Sigmoid colon (tissue), 7 donors: ENCODE data around the gene POMT1. TPM values are rescaled to one million over a fixed set of nuclear protein-coding genes. Genes with fewer than 3 reads are reported as not detected.
"Not testable (repeated sequence)": the region's sequence is repeated elsewhere in the genome, so short reads cannot be mapped to it uniquely, and the experiment has no call there.

Source experiments
- DNase-seq: peaks from one replicate; pipeline ENCODE4 v3.0.0-alpha.2; 2019
- H3K27ac ChIP-seq, 4 donors: fragments of 200-600 bp; sonication (generic); one replicate each; pipeline ENCODE4 v1.5.1; 2016 to 2019; ENCODE audit warnings: mild to moderate bottlenecking in 1 of 4
- H3K27me3 ChIP-seq, 3 donors: fragments of 200-600 bp; sonication (generic); one replicate each; pipeline ENCODE4 v1.5.1; 2019; ENCODE audit warnings: mild to moderate bottlenecking in 1 of 3
- H3K36me3 ChIP-seq, 4 donors: fragments of 200-600 bp; sonication (generic); one replicate each; pipeline ENCODE4 v1.5.1; 2016 to 2019
- H3K4me1 ChIP-seq, 4 donors: fragments of 200-600 bp; sonication (generic); one replicate each; pipeline ENCODE4 v1.5.1; 2017 to 2019
- H3K4me3 ChIP-seq, 4 donors: fragments of 200-600 bp; sonication (generic); one replicate each; pipeline ENCODE4 v1.5.1; 2017 to 2019; ENCODE audit warnings: mild to moderate bottlenecking in 2 of 4, moderate library complexity in 1 of 4
- H3K9me3 ChIP-seq, 4 donors: fragments of 200-600 bp in 3 of 4; sonication (generic) in 3 of 4; one replicate each; pipeline versions ENCODE4 v1.5.1 to v1.6.1; 2013 to 2019
- CTCF ChIP-seq, 4 experiments: fragments of 450-650 bp in 3 of 4; fragments of 200-600 bp in 1 of 4; IDR thresholded peaks; one replicate each; pipeline ENCODE4 v1.5.1; 2016 to 2019; ENCODE audit warnings: antibody characterized with exemption in 4 of 4, mild to moderate bottlenecking in 3 of 4, moderate library complexity in 2 of 4
- EP300 ChIP-seq, 4 donors: sonication (generic); formaldehyde crosslinking; IDR thresholded peaks; one replicate each; pipeline ENCODE4 v1.6.1; 2017; ENCODE audit warnings: antibody characterized with exemption in 4 of 4
- POLR2A ChIP-seq, 2 donors: fragments of 450-650 bp; IDR thresholded peaks; one replicate each; pipeline ENCODE4 v1.6.1; 2016; ENCODE audit warnings: antibody characterized with exemption in 2 of 2, mild to moderate bottlenecking in 2 of 2, moderate library complexity in 2 of 2
- POLR2AphosphoS5 ChIP-seq, 4 donors: sonication (generic); formaldehyde crosslinking; IDR thresholded peaks; one replicate each; pipeline ENCODE4 v1.6.1; 2017; ENCODE audit warnings: antibody characterized with exemption in 4 of 4
- WGBS, 2 donors: extraction: QIAGEN DNeasy Blood & Tissue Kit; methylation state at CpG; one replicate each; pipeline ENCODE4 v1.1.7; 2013; 5-methylcytosine and 5-hydroxymethylcytosine counted together
- intact Hi-C: fragments of 100-400 bp; cut with DNase I; formaldehyde crosslinking; loops from one replicate; pipeline ENCODE4 v1.15.1; 2023
- polyA plus RNA-seq, 3 donors: library from polyadenylated mRNA; stranded (reverse); fragments of 200-250 nt; gene quantifications; one replicate each; pipeline ENCODE4 v1.2.3, GENCODE V29; 2013
- total RNA-seq, 4 donors: library from RNA; depleted of rRNA; stranded (reverse); fragments of >200 nt; gene quantifications; one replicate each; pipeline ENCODE4 v1.1.0, GENCODE V29; 2016
- donor health status: healthy with polysubstance abuse.
- donor health status: Bipolar disorder and iron deficiency.
- donor health status: healthy.

Gene POMT1
- total and polyA plus RNA-seq, 7 donors = 3.6 to 61.2 (median 21.9) TPM

GRCh38 chr9:131511416-131511815 lies 8.7 kb downstream of the POMT1 start:
- WGBS, 2 donors = 73 to 79% methylated on average over 7 of the region's 7 CpGs
- H3K4me1 ChIP-seq = no peaks in the 10 kb centered on the region
- no peak overlapping the region for H3K27ac ChIP-seq
- TF ChIP-seq CTCF (IDR thresholded peaks at IDR 0.05) (no peak), EP300 (IDR thresholded peaks at IDR 0.05) (no peak), POLR2AphosphoS5 (IDR thresholded peaks at IDR 0.05) (no peak), POLR2A (IDR thresholded peaks at IDR 0.05) (no peak)
- intact Hi-C loops = no loop called here
- no peak for DNase-seq
- no peak overlapping the region for H3K4me3 ChIP-seq
- H3K9me3 ChIP-seq = no peaks in the 10 kb centered on the region
- no peaks in the 10 kb centered on the region for H3K27me3 ChIP-seq
- H3K36me3 ChIP-seq = peaks cover 25 to 88% (median 67%) of the 10 kb centered on the region in 4 donors

- 96 to 98% methylated on average over 6 of the region's 6 CpGs for WGBS, 2 donors
- Histone ChIP-seq H3K36me3 (peaks cover 29 to 93% (median 68%) of the 10 kb centered on the region in 4 donors), H3K9me3 (no peaks in the 10 kb centered on the region), H3K4me1 (peaks cover 0 to 4% (median under 1%) of the 10 kb centered on the region in 4 donors), H3K27ac (no peak overlapping the region), H3K27me3 (no peaks in the 10 kb centered on the region), H3K4me3 (no peak overlapping the region)
- no peak for TF ChIP-seq POLR2A (IDR thresholded peaks at IDR 0.05)
- no peak for TF ChIP-seq EP300 (IDR thresholded peaks at IDR 0.05)
- TF ChIP-seq POLR2AphosphoS5 (IDR thresholded peaks at IDR 0.05) = no peak
- no peak for TF ChIP-seq CTCF (IDR thresholded peaks at IDR 0.05)
- intact Hi-C loops = no loop called here
- DNase-seq = no peak
These were observed 9.2 kb downstream of the POMT1 start for GRCh38 chr9:131511880-131512279.

- WGBS, 2 donors = 79 to 95% methylated on average over 15 of the region's 15 CpGs
- no peak overlapping the region for H3K4me3 ChIP-seq
- no peak overlapping the region for H3K27ac ChIP-seq
- no peak for TF ChIP-seq EP300 (IDR thresholded peaks at IDR 0.05)
- TF ChIP-seq POLR2A (IDR thresholded peaks at IDR 0.05) = no peak
- DNase-seq = no peak
- no peaks in the 10 kb centered on the region for H3K27me3 ChIP-seq
- intact Hi-C loops = no loop called here
- peaks cover 29 to 87% (median 66%) of the 10 kb centered on the region in 4 donors for H3K36me3 ChIP-seq
- H3K9me3 ChIP-seq = no peaks in the 10 kb centered on the region
- peaks cover 0 to 17% (median 12%) of the 10 kb centered on the region in 4 donors for H3K4me1 ChIP-seq
These were observed 10.5 kb downstream of the POMT1 start for GRCh38 chr9:131513177-131513576.

GRCh38 chr9:131515559-131516031 lies 12.9 kb downstream of the POMT1 start:
- Histone ChIP-seq H3K4me1 (peaks cover 0 to 28% (median 22%) of the 10 kb centered on the region in 4 donors), H3K36me3 (peaks cover 49 to 90% (median 74%) of the 10 kb centered on the region in 4 donors)
- H3K4me3 ChIP-seq, DNase-seq, H3K9me3 ChIP-seq, H3K27me3 ChIP-seq, intact Hi-C loops, H3K27ac ChIP-seq: not testable (repeated sequence)
- WGBS, 2 donors = 73 to 84% methylated on average over 12 of the region's 12 CpGs

GRCh38 chr9:131516100-131516499 lies 13.4 kb downstream of the POMT1 start:
- no peak for DNase-seq
- no peak overlapping the region for H3K27ac ChIP-seq
- H3K4me3 ChIP-seq = no peak overlapping the region
- TF ChIP-seq CTCF (IDR thresholded peaks at IDR 0.05) (no peak), EP300 (IDR thresholded peaks at IDR 0.05) (no peak), POLR2A (IDR thresholded peaks at IDR 0.05) (no peak), POLR2AphosphoS5 (IDR thresholded peaks at IDR 0.05) (no peak)
- intact Hi-C loops = no loop called here
- peaks cover 51 to 90% (median 72%) of the 10 kb centered on the region in 4 donors for H3K36me3 ChIP-seq
- no peaks in the 10 kb centered on the region for H3K27me3 ChIP-seq
- no peaks in the 10 kb centered on the region for H3K9me3 ChIP-seq
- peaks cover 0 to 28% (median 22%) of the 10 kb centered on the region in 4 donors for H3K4me1 ChIP-seq
- WGBS, 2 donors = 85 to 86% methylated on average over 15 of the region's 15 CpGs

GRCh38 chr9:131516930-131517329 lies 14.2 kb downstream of the POMT1 start:
- no peak for DNase-seq
- intact Hi-C loops = no loop called here
- Histone ChIP-seq H3K27ac (peak overlapping the region in 3 of 4 donors; percentile 61 to 78 (median 75)), H3K36me3 (peaks cover 57 to 90% (median 72%) of the 10 kb centered on the region in 4 donors), H3K4me3 (no peak overlapping the region), H3K4me1 (peaks cover 0 to 28% (median 22%) of the 10 kb centered on the region in 4 donors), H3K9me3 (no peaks in the 10 kb centered on the region), H3K27me3 (no peaks in the 10 kb centered on the region)
- no peak for TF ChIP-seq POLR2A (IDR thresholded peaks at IDR 0.05)
- no peak for TF ChIP-seq CTCF (IDR thresholded peaks at IDR 0.05)
- no peak for TF ChIP-seq POLR2AphosphoS5 (IDR thresholded peaks at IDR 0.05)
- no peak for TF ChIP-seq EP300 (IDR thresholded peaks at IDR 0.05)
- 96% methylated on average over 9 of the region's 9 CpGs for WGBS, 2 donors
